ENCODE measurements around the gene SPAG8. TPM values are rescaled to one million over a fixed set of nuclear protein-coding genes. Genes with fewer than 3 reads are reported as not detected.

SPAG8 gene
- total and polyA plus RNA-seq, 2 experiments from 2014 or later, result 0.45 TPM

GRCh38 chr9:35811381-35812024, 559 bp downstream of the SPAG8 start (continued):
- TF ChIP-seq ETS1 (IDR thresholded peaks at IDR 0.05), result no peak
- no peak for TF ChIP-seq CTCF (conservative IDR thresholded peaks at IDR 0.05; ENCODE audit: low read depth in 2 of 2)
- no peak for TF ChIP-seq JUNB (IDR thresholded peaks at IDR 0.05; ENCODE audit: unreplicated experiment)
- no peak for TF ChIP-seq STAT1 (IDR thresholded peaks at IDR 0.05; ENCODE audit: unreplicated experiment)
- no peak for TF ChIP-seq NANOG (IDR thresholded peaks at IDR 0.05; ENCODE audit: borderline replicate concordance)
- TF ChIP-seq REST (IDR thresholded peaks at IDR 0.05; ENCODE audit: unreplicated experiment), result no peak
- TF ChIP-seq ZNF114 (CRISPR knock-in tag; IDR thresholded peaks at IDR 0.05), result no peak
- TF ChIP-seq EZH2phosphoT487 (IDR thresholded peaks at IDR 0.05; ENCODE audit: unreplicated experiment), result no peak
- TF ChIP-seq ZNF331 (CRISPR knock-in tag; IDR thresholded peaks at IDR 0.05; ENCODE audit: low read depth), result no peak

- peaks cover 18% of the 10 kb centered on the region for H3K4me1 ChIP-seq (ENCODE audit: insufficient read depth)
- peaks cover 22% of the 10 kb centered on the region for H3K4me1 Mint-ChIP-seq
- no peak overlapping the region for H3K4me2 ChIP-seq
- no peaks in the 10 kb centered on the region for H3K36me3 ChIP-seq (ENCODE audit: insufficient read depth)
- no peak overlapping the region for H3K27ac Mint-ChIP-seq
- H3K79me2 ChIP-seq (replicated peaks; ENCODE audit: insufficient read depth), result no peaks in the 10 kb centered on the region
- no peaks in the 10 kb centered on the region for H3K9me3 Mint-ChIP-seq
- peaks cover 11% of the 10 kb centered on the region; the same call in 2 of the 3 replicates for H3K36me3 Mint-ChIP-seq (ENCODE audit: low read depth)
- H4K20me1 ChIP-seq (replicated peaks; ENCODE audit: insufficient read depth), result no peaks in the 10 kb centered on the region
- no peak overlapping the region for H3K4me3 Mint-ChIP-seq
- no peak overlapping the region for H2AFZ ChIP-seq
- H3K27me3 ChIP-seq (ENCODE audit: insufficient read depth), result no peaks in the 10 kb centered on the region
- DNase-seq (ENCODE audit: low spot score) (no peak), ATAC-seq (no peak)
- H3F3A ChIP-seq (replicated peaks; ENCODE audit: low read depth), result peaks cover 6% of the 10 kb centered on the region
- H3K9me2 ChIP-seq (ENCODE audit: insufficient read depth), result no peaks in the 10 kb centered on the region; the same call in 1 of the 2 replicates
- no peak overlapping the region for H3K4me3 ChIP-seq
- peaks cover 12% of the 10 kb centered on the region for H3K27me3 Mint-ChIP-seq (ENCODE audit: insufficient read depth, low read depth, poor library complexity)
- H3K27ac ChIP-seq (ENCODE audit: low read depth), result no peak overlapping the region
- TF ChIP-seq ETS1 (IDR thresholded peaks at IDR 0.05) (no peak), ZNF114 (CRISPR knock-in tag; IDR thresholded peaks at IDR 0.05) (no peak), JUNB (IDR thresholded peaks at IDR 0.05; ENCODE audit: unreplicated experiment) (no peak), ZNF462 (CRISPR knock-in tag; IDR thresholded peaks at IDR 0.05) (no peak), CREB1 (CRISPR knock-in tag; IDR thresholded peaks at IDR 0.05; ENCODE audit: low read depth) (no peak)
Observed at GRCh38 chr9:35810122-35810521, 1.9 kb downstream of the SPAG8 start.

All from GM23338 (cell line).